Astrocyte (in vitro differentiated cells and primary cell): ENCODE results near the gene PDE1C.

ENCODE experiments used
- CTCF ChIP-seq: IDR thresholded peaks from 2 replicates; pipeline ENCODE4 v1.5.1; 2011; ENCODE audit warnings: low read depth, mild to moderate bottlenecking, inconsistent platforms, low read length, moderate library complexity; ENCODE audit not compliant: insufficient read depth
- EZH2 ChIP-seq: IDR thresholded peaks from 2 replicates; pipeline ENCODE4 v1.6.1; 2012; ENCODE audit warnings: mild to moderate bottlenecking, low read length, inconsistent platforms; ENCODE audit not compliant: insufficient read depth

- TF ChIP-seq CTCF (no peak), EZH2 (no peak)
Observed at GRCh38 chr7:32043688-32044087, 26.5 kb downstream of the PDE1C start.
